Thoracic aorta (tissue), 2 donors: Measurements from ENCODE around the gene VAV2. TPM values are rescaled to one million over a fixed set of nuclear protein-coding genes. Genes with fewer than 3 reads are reported as not detected.

Source experiments
- ATAC-seq: fragments of 150-250 bp; one replicate; pipeline ENCODE4 v1.8.0; 2017; ENCODE audit warnings: low read depth; ENCODE audit not compliant: insufficient number of reproducible peaks, low FRiP score
- DNase-seq: peaks from one replicate; pipeline ENCODE4 v3.0.0-alpha.2; 2020; ENCODE audit warnings: low spot score
- H3K27ac ChIP-seq, 2 donors: fragments of 200-600 bp; sonication (generic); 1 replicate in 1 of 2; 2 replicates in 1 of 2; pipeline ENCODE4 v1.5.1; 2016; ENCODE audit warnings: mild to moderate bottlenecking in 2 of 2, moderate library complexity in 2 of 2
- H3K27me3 ChIP-seq: fragments of 200-600 bp; sonication (generic); replicated peaks from 2 replicates; pipeline ENCODE4 v1.6.0; 2016; ENCODE audit warnings: mild to moderate bottlenecking; ENCODE audit not compliant: insufficient read depth
- H3K36me3 ChIP-seq: fragments of 200-600 bp; sonication (generic); one replicate; pipeline ENCODE4 v1.5.1; 2016
- H3K4me1 ChIP-seq, 2 donors: fragments of 200-600 bp; sonication (generic); 1 replicate in 1 of 2; 2 replicates in 1 of 2; pipeline versions ENCODE4 v1.5.1 to v1.6.0; 2016; ENCODE audit warnings: low read depth in 2 of 2, mild to moderate bottlenecking in 1 of 2; ENCODE audit not compliant: control insufficient read depth in 1 of 2
- H3K4me3 ChIP-seq: fragments of 200-600 bp; sonication (generic); 2 replicates; pipeline ENCODE4 v1.5.1; 2016; ENCODE audit warnings: mild to moderate bottlenecking
- H3K9me3 ChIP-seq: fragments of 200-600 bp; sonication (generic); 2 replicates; pipeline ENCODE4 v1.5.1; 2016
- CTCF ChIP-seq: fragments of 200-600 bp; sonication (generic); IDR thresholded peaks from one replicate; pipeline ENCODE4 v1.5.1; 2019; ENCODE audit warnings: antibody characterized with exemption
- total RNA-seq, 2 donors: library from RNA; depleted of rRNA; stranded (reverse); fragments of >200 nt; gene quantifications; one replicate each; pipeline versions ENCODE4 v1.1.0 to v1.2.3, GENCODE V29; 2016

The VAV2 gene
- total RNA-seq, 2 donors from 2014 or later, result 10.1 to 11.5 TPM

- H3K9me3 ChIP-seq, result no peaks in the 10 kb centered on the region
- ATAC-seq (no peak), DNase-seq (no peak)
- no peaks in the 10 kb centered on the region for H3K4me1 ChIP-seq
- H3K27me3 ChIP-seq, result no peaks in the 10 kb centered on the region
- H3K36me3 ChIP-seq, result no peaks in the 10 kb centered on the region
- no peak overlapping the region for H3K27ac ChIP-seq
- no peak for TF ChIP-seq CTCF
- H3K4me3 ChIP-seq, result no peak overlapping the region
Observed at GRCh38 chr9:133945977-133946753, 46.0 kb downstream of the VAV2 start.

- no peak for DNase-seq
- Histone ChIP-seq H3K27me3 (no peaks in the 10 kb centered on the region), H3K36me3 (no peaks in the 10 kb centered on the region), H3K4me1 (no peaks in the 10 kb centered on the region), H3K4me3 (no peak overlapping the region), H3K9me3 (no peaks in the 10 kb centered on the region), H3K27ac (no peak overlapping the region)
- TF ChIP-seq CTCF, result no peak
- ATAC-seq, result no peak
Observed at GRCh38 chr9:133945314-133945975, 46.7 kb downstream of the VAV2 start.

GRCh38 chr9:133944746-133945135, 47.4 kb downstream of the VAV2 start:
- Histone ChIP-seq H3K36me3 (no peaks in the 10 kb centered on the region), H3K27ac (no peak overlapping the region), H3K4me1 (no peaks in the 10 kb centered on the region), H3K4me3 (no peak overlapping the region), H3K27me3 (no peaks in the 10 kb centered on the region), H3K9me3 (no peaks in the 10 kb centered on the region)
- no peak for TF ChIP-seq CTCF
- no peak for DNase-seq
- no peak for ATAC-seq

- no peak for ATAC-seq
- no peaks in the 10 kb centered on the region for H3K36me3 ChIP-seq
Observed at GRCh38 chr9:133943781-133944745, 48.1 kb downstream of the VAV2 start.

More at GRCh38 chr9:133943781-133944745, 48.1 kb downstream of the VAV2 start:
- H3K9me3 ChIP-seq, result no peaks in the 10 kb centered on the region
- no peaks in the 10 kb centered on the region for H3K27me3 ChIP-seq
- H3K4me1 ChIP-seq, result no peaks in the 10 kb centered on the region
- no peak overlapping the region for H3K27ac ChIP-seq
- no peak for DNase-seq
- TF ChIP-seq CTCF, result no peak
- no peak overlapping the region for H3K4me3 ChIP-seq
